Kidney (tissue), 14 donors: ENCODE data around the gene CALML6. TPM values are rescaled to one million over a fixed set of nuclear protein-coding genes. Genes with fewer than 3 reads are reported as not detected.

ENCODE experiments used
- DNase-seq, 5 donors: peaks; one replicate each; pipeline ENCODE4 v3.0.0-alpha.2; 2013 to 2020
- FAIRE-seq: peaks from 2 replicates; lab custom pipeline; 2012; peaks lifted over from hg19 to GRCh38; lab: Jason Lieb, UNC
- H3K27ac ChIP-seq, 2 donors: one replicate each; pipeline ENCODE4 v1.7.0; 2013; ENCODE audit warnings: low read depth in 2 of 2, low read length in 2 of 2, inconsistent platforms in 1 of 2
- H3K27me3 ChIP-seq: one replicate; pipeline ENCODE4 v1.7.1; 2013; ENCODE audit warnings: low read length, inconsistent platforms; ENCODE audit not compliant: control insufficient read depth, insufficient read depth
- H3K36me3 ChIP-seq, 3 donors: one replicate each; pipeline versions ENCODE4 v1.7.0 to v1.7.1; 2013; ENCODE audit warnings: low read length in 3 of 3, control low read depth in 1 of 3, inconsistent platforms in 1 of 3; ENCODE audit not compliant: insufficient read depth in 3 of 3, control insufficient read depth in 2 of 3
- H3K4me1 ChIP-seq, 3 donors: one replicate each; pipeline versions ENCODE4 v1.7.0 to v1.7.1; 2013; ENCODE audit warnings: low read length in 3 of 3, inconsistent platforms in 1 of 3, low read depth in 1 of 3; ENCODE audit not compliant: control insufficient read depth in 2 of 3, insufficient read depth in 2 of 3
- H3K4me3 ChIP-seq, 3 donors: one replicate each; pipeline versions ENCODE4 v1.7.0 to v1.8.1; 2013; ENCODE audit warnings: low read length in 3 of 3, control low read depth in 1 of 3, inconsistent platforms in 1 of 3
- H3K9ac ChIP-seq, 3 donors: one replicate each; pipeline versions ENCODE4 v1.7.0 to v1.7.1; 2013; ENCODE audit warnings: low read length in 3 of 3, control low read depth in 1 of 3, inconsistent platforms in 1 of 3
- H3K9me3 ChIP-seq, 3 donors: one replicate each; pipeline versions ENCODE4 v1.7.0 to v1.7.1; 2013; ENCODE audit warnings: low read length in 3 of 3, control low read depth in 1 of 3, inconsistent platforms in 1 of 3; ENCODE audit not compliant: control insufficient read depth in 2 of 3, insufficient read depth in 1 of 3
- CTCF ChIP-seq: IDR thresholded peaks from 3 replicates; pipeline ENCODE4 v1.5.1; 2012; ENCODE audit warnings: mild to moderate bottlenecking, moderate library complexity, borderline replicate concordance; ENCODE audit not compliant: insufficient read depth; ENCODE audit errors: extremely low read depth
- intact Hi-C: fragments of 100-400 bp; cut with DNase I; formaldehyde crosslinking; loops from one replicate; pipeline ENCODE4 v1.11.1; 2022
- polyA plus RNA-seq: library from polyadenylated mRNA; stranded (reverse); fragments of 350-450 nt; fragmentation: Illumina TruSeq; extraction: RNeasy Lipid Tissue Mini Kit (QIAGEN cat#74804); gene quantifications from one replicate; pipeline ENCODE4 v1.2.3, GENCODE V29; 2014; ENCODE audit warnings: low read depth, low replicate concordance; ENCODE audit not compliant: insufficient read depth
- total RNA-seq: library from RNA; stranded (reverse); fragmentation: NEBNext Ultra II Directional; extraction: Animal tissue kit (Norgen Biotek cat#: 25700); gene quantifications from one replicate; pipeline ENCODE4 v1.2.1, GENCODE V29; 2021
- donor health status: control.
- donor health status: control.
- donor health status: control.
- donor health status: control.
- donor health status: control.
- donor health status: DM: yes; HTN: yes; CAD: no.
- donor health status: Normal renal cell carcinoma (clear cell type).

The CALML6 gene
- total and polyA plus RNA-seq, 2 donors from 2014 or later, result 0.13 to 1.2 TPM

GRCh38 chr1:1906185-1907097 is 8.6 kb upstream of the CALML6 start:
- Histone ChIP-seq H3K4me1 (peaks cover 0 to 13% (median 0%) of the 10 kb centered on the region in 3 donors), H3K9me3 (no peaks in the 10 kb centered on the region), H3K27ac (peak overlapping the region in 1 of 2 donors; percentile 37), H3K27me3 (no peaks in the 10 kb centered on the region), H3K36me3 (no peaks in the 10 kb centered on the region), H3K4me3 (no peak overlapping the region), H3K9ac (no peak overlapping the region)
- TF ChIP-seq CTCF, result peak; percentile 92
- intact Hi-C loops, result no loop called here
- DNase-seq (peak; percentile 87 to 94 (median 91)), FAIRE-seq (peak; percentile 61)

GRCh38 chr1:1907098-1907736 is 7.8 kb upstream of the CALML6 start:
- no peak overlapping the region for H3K9ac ChIP-seq
- FAIRE-seq, result no peak
- peaks cover 0 to 13% (median 0%) of the 10 kb centered on the region in 3 donors for H3K4me1 ChIP-seq
- no peak overlapping the region for H3K27ac ChIP-seq
- H3K4me3 ChIP-seq, result no peak overlapping the region
- intact Hi-C loops, result no loop called here
- H3K27me3 ChIP-seq, result no peaks in the 10 kb centered on the region
- H3K36me3 ChIP-seq, result no peaks in the 10 kb centered on the region
- H3K9me3 ChIP-seq, result no peaks in the 10 kb centered on the region
- TF ChIP-seq CTCF, result no peak
- peak in 2 of 5 donors; percentile 69 to 81 for DNase-seq

- intact Hi-C loops, result no loop called here
- DNase-seq, result peak in 1 of 5 donors; percentile 89
These were observed 6.6 kb upstream of the CALML6 start for GRCh38 chr1:1908506-1908791.

More at GRCh38 chr1:1908506-1908791, 6.6 kb upstream of the CALML6 start:
- peak overlapping the region in 2 of 3 donors; percentile 65 to 69 for H3K9ac ChIP-seq
- no peak for FAIRE-seq
- H3K27me3 ChIP-seq, result no peaks in the 10 kb centered on the region
- peak overlapping the region; percentile 33 to 71 for H3K27ac ChIP-seq
- no peak for TF ChIP-seq CTCF
- H3K36me3 ChIP-seq, result no peaks in the 10 kb centered on the region
- no peaks in the 10 kb centered on the region for H3K9me3 ChIP-seq
- H3K4me3 ChIP-seq, result peak overlapping the region; percentile 36 to 68 (median 39)
- H3K4me1 ChIP-seq, result peaks cover 0 to 13% (median 0%) of the 10 kb centered on the region in 3 donors
